Measurements from ENCODE around the gene AUP1.

Gene AUP1

DNA sequence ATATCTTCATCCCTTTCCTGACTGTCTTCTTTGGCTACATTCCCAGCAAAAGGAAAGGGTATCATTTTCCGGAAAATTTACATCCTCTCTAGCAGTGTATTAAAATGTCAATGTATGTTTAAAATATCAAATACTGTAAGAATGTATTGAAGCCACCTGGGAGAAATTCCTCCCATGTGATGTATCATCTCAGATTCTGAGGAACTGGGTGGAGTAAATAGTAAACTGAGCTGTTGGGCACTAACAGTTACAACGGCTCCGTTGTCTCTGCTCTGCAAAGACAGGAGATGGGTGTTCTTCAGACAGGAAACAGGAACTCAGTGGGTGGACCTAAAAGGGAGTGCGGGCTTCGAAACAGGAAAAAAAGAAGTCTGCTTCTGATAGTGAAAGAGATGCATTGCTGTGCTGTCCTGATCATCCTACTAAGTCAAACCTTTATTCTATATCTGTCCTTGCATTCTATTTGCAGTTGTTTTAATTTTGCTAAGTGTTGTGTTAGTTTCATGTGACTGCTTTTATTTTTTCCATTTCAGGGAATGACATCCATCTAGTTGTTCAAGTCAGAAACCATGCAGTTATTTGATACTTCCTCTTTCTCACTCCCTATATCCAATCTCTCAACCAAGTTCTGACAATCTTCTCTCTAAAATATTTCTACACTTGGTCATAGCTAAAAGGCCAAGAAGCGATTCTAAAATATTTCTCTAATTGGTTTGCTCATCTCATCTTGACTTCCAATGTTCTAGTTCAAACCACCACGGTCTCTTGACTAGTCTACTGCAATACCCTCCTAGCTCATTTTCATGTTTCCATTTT lies 44.4 kb upstream of the AUP1 start:
- no peak overlapping the region for H3K4me3 ChIP-seq (ENCODE audit: low read depth, low read length)
- TF ChIP-seq, protein P1, sequence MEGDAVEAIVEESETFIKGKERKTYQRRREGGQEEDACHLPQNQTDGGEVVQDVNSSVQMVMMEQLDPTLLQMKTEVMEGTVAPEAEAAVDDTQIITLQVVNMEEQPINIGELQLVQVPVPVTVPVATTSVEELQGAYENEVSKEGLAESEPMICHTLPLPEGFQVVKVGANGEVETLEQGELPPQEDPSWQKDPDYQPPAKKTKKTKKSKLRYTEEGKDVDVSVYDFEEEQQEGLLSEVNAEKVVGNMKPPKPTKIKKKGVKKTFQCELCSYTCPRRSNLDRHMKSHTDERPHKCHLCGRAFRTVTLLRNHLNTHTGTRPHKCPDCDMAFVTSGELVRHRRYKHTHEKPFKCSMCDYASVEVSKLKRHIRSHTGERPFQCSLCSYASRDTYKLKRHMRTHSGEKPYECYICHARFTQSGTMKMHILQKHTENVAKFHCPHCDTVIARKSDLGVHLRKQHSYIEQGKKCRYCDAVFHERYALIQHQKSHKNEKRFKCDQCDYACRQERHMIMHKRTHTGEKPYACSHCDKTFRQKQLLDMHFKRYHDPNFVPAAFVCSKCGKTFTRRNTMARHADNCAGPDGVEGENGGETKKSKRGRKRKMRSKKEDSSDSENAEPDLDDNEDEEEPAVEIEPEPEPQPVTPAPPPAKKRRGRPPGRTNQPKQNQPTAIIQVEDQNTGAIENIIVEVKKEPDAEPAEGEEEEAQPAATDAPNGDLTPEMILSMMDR (IDR thresholded peaks at IDR 0.05; ENCODE audit: control insufficient read depth, extremely low read depth, insufficient read depth): no peak
- no peak for DNase-seq (ENCODE audit: low read depth)

DNA sequence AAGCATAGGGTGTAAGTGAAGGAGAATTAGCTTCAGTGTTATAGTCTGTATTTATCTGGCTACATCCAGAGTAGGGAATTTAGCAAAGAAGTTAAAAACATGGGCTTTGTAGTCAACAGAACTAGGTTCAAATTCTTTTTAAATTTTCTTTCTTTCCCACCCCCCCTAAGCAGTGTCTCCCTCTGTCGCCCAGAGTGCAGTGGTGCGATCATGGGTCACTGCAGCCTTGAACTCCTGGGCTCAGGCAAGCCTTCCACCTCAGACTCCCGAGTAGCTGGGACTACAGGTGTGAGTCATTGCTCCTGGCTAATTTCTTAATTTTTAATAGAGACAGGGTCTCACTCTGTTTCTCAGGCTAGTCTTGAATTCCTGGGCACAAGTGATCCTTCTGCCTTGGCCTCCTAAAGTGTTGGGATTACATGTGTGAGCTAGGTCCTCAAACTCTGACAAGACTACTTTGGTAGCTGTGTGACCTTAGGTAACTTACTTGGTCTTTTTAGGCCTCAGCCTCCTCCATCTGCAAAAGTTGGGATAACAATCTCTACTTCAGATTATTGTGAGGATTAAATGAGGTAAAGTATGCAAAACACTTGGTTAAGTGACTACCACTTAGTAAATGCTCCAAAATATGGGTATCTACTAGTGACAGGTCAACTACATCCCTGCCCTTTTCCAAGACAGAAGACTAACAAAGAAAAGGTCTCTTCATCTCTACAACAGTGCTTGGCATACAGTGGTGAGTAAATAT lies 42.8 kb upstream of the AUP1 start:
- TF ChIP-seq, protein P1 (IDR thresholded peaks at IDR 0.05; ENCODE audit: control insufficient read depth, extremely low read depth, insufficient read depth): no peak
- no peak for DNase-seq (ENCODE audit: low read depth)

DNA sequence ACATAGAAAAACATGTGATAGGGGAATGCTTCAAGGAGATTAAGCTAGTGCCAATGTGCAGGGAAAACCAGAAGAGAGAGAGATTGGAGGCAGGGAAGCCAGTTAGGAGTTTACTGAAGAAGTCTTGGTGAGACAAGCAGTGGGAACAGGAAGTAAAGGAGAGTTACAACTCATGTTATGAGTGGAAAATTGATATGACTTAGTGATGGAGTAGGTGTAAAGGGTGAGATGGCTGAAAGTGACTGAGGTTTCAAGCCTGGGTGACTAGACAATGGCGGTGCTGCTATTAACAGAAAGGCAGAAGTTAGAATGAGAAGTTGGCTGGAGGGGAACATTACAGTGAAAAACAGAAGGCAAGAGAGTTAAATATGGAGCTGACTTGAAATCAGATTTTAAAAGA lies 41.6 kb upstream of the AUP1 start:
- TF ChIP-seq, protein P1 (IDR thresholded peaks at IDR 0.05; ENCODE audit: control insufficient read depth, extremely low read depth, insufficient read depth): no peak
- H3K4me3 ChIP-seq (ENCODE audit: low read depth, low read length): no peak overlapping the region
- DNase-seq (ENCODE audit: low read depth): no peak

More for the DNA sequence above, 42.8 kb upstream of the AUP1 start:
- no peak overlapping the region for H3K4me3 ChIP-seq (ENCODE audit: low read depth, low read length)

DNA sequence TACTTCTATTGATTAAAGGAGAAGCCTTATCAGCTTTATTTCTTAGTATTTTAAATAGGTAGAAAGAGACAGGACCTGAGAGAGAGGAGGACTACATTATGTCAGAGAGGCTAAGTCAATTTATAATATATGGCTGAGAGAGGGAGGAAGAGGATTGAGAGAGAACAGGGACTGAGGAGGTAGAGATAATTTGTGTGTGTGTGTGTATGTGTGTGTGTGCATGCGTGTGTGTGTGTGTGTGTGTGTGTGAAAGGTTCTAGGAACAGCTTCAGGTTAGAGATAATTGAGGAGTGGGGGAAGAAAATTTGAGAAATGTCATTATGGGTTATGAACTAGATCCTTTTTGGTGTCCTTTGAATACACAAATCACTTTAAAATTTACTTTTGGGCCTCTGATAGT lies 40.2 kb upstream of the AUP1 start:
- TF ChIP-seq, protein P1 (IDR thresholded peaks at IDR 0.05; ENCODE audit: control insufficient read depth, extremely low read depth, insufficient read depth): no peak
- no peak overlapping the region for H3K4me3 ChIP-seq (ENCODE audit: low read depth, low read length)
- DNase-seq (ENCODE audit: low read depth): no peak

DNA sequence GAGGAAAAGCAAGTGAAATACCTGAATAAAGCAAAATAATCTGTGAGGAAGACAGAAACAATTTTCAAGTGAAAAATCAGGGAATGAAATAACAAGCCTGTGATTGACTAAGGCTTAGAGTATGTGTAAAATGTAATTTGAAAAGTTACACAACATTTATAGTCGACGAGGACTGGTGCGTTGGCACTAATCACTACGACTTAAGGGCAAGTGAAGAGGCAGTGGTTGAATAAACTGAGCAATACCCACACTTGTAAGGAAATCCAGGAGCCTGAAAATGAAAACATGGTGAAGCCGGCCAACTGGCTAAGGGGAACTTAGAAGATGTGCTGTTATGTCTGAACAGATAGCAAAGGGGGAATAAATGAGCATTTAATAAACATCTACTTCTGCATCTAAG lies 38.4 kb upstream of the AUP1 start:
- no peak overlapping the region for H3K4me3 ChIP-seq (ENCODE audit: low read depth, low read length)
- no peak for DNase-seq (ENCODE audit: low read depth)
- TF ChIP-seq, protein P1 (IDR thresholded peaks at IDR 0.05; ENCODE audit: control insufficient read depth, extremely low read depth, insufficient read depth): no peak

DNA sequence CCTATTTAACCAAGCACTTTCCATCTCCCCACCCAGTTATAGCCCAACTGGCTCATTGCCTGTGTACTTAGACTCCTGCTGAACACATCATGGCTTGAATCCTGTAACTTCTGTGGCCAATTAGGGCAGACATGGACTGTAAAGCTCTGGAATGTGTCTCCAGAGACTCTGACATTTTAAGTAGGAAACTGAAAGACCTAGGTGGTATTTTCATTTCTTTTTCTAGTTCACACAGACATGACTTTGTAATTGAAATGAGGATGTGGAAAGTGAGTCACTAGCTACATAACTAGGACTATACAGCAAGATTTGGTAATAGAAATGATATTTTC lies 37.2 kb upstream of the AUP1 start:
- TF ChIP-seq, protein P1 (IDR thresholded peaks at IDR 0.05; ENCODE audit: control insufficient read depth, extremely low read depth, insufficient read depth): no peak
- no peak for DNase-seq (ENCODE audit: low read depth)
- H3K4me3 ChIP-seq (ENCODE audit: low read depth, low read length): no peak overlapping the region

Measured in LNCaP clone FGC (cell line).